Suprapubic skin (tissue), 2 donors: ENCODE results near the gene TNNT2.

Experiments
- EP300 ChIP-seq: sonication (generic); formaldehyde crosslinking; IDR thresholded peaks from one replicate; pipeline ENCODE4 v1.6.1; 2017; ENCODE audit warnings: antibody characterized with exemption
- POLR2A ChIP-seq, 2 donors: fragments of 450-650 bp; IDR thresholded peaks; one replicate each; pipeline ENCODE4 v1.6.1; 2017; ENCODE audit warnings: antibody characterized with exemption in 2 of 2, mild to moderate bottlenecking in 2 of 2, moderate library complexity in 2 of 2

- TF ChIP-seq POLR2A (IDR thresholded peaks at IDR 0.05) (no peak), EP300 (no peak)
These were observed 43.6 kb upstream of the TNNT2 start for GRCh38 chr1:201421041-201421440.
